Mucosa of rectum (tissue), 2 donors: ENCODE measurements around the gene ULBP1.
A peak's percentile ranks its signal among the peaks of the same experiment; 100 is the strongest.
"Not testable (repeated sequence)": the region's sequence is repeated elsewhere in the genome, so short reads cannot be mapped to it uniquely, and the experiment has no call there.

Source experiments
- H3K27ac ChIP-seq, 2 donors: one replicate each; pipeline ENCODE4 v1.7.0; 2013; ENCODE audit warnings: inconsistent platforms in 2 of 2, low read depth in 2 of 2, low read length in 2 of 2
- H3K27me3 ChIP-seq, 2 donors: one replicate each; pipeline ENCODE4 v1.7.0; 2013; ENCODE audit warnings: low read length in 2 of 2; ENCODE audit not compliant: control insufficient read depth in 2 of 2, insufficient read depth in 2 of 2
- H3K36me3 ChIP-seq, 2 donors: one replicate each; pipeline ENCODE4 v1.7.0; 2013; ENCODE audit warnings: low read length in 2 of 2; ENCODE audit not compliant: control insufficient read depth in 2 of 2, insufficient read depth in 2 of 2
- H3K4me1 ChIP-seq, 2 donors: one replicate each; pipeline ENCODE4 v1.7.0; 2013; ENCODE audit warnings: low read length in 2 of 2, mild to moderate bottlenecking in 1 of 2; ENCODE audit not compliant: control insufficient read depth in 2 of 2, insufficient read depth in 2 of 2
- H3K4me3 ChIP-seq, 2 donors: one replicate each; pipeline ENCODE4 v1.7.0; 2013; ENCODE audit warnings: low read length in 2 of 2
- H3K9ac ChIP-seq, 2 donors: one replicate each; pipeline ENCODE4 v1.7.0; 2013; ENCODE audit warnings: low read length in 2 of 2, low read depth in 1 of 2, mild to moderate bottlenecking in 1 of 2
- H3K9me3 ChIP-seq, 2 donors: one replicate each; pipeline ENCODE4 v1.7.0; 2013; ENCODE audit warnings: low read length in 2 of 2; ENCODE audit not compliant: control insufficient read depth in 2 of 2
- donor health status: healthy.
- donor health status: Normal muscosa, but diverticular disease.

ULBP1 gene

GRCh38 chr6:149933036-149933435 is 30.7 kb upstream of the ULBP1 start:
- Histone ChIP-seq H3K27ac (no peak overlapping the region), H3K4me3 (no peak overlapping the region), H3K4me1 (peaks cover 0 to under 1% of the 10 kb centered on the region in 2 donors), H3K9ac (no peak overlapping the region), H3K27me3 (peaks cover 60 to 68% of the 10 kb centered on the region in 2 donors), H3K9me3 (no peaks in the 10 kb centered on the region), H3K36me3 (no peaks in the 10 kb centered on the region)

GRCh38 chr6:149933461-149933860 is 30.3 kb upstream of the ULBP1 start:
- Histone ChIP-seq H3K4me1 (peaks cover 3 to 5% of the 10 kb centered on the region in 2 donors), H3K9me3 (no peaks in the 10 kb centered on the region), H3K36me3 (no peaks in the 10 kb centered on the region), H3K27me3 (peaks cover 63 to 73% of the 10 kb centered on the region in 2 donors), H3K27ac (no peak overlapping the region), H3K4me3 (no peak overlapping the region), H3K9ac (no peak overlapping the region)

GRCh38 chr6:149934249-149935156 is 29.2 kb upstream of the ULBP1 start:
- no peak overlapping the region for H3K4me3 ChIP-seq
- peaks cover 11 to 12% of the 10 kb centered on the region in 2 donors for H3K4me1 ChIP-seq
- H3K9me3 ChIP-seq = no peaks in the 10 kb centered on the region
- no peak overlapping the region for H3K9ac ChIP-seq
- H3K27me3 ChIP-seq = peaks cover 67 to 76% of the 10 kb centered on the region in 2 donors
- H3K36me3 ChIP-seq = no peaks in the 10 kb centered on the region
- H3K27ac ChIP-seq = no peak overlapping the region

GRCh38 chr6:149935246-149935645 is 28.5 kb upstream of the ULBP1 start:
- Histone ChIP-seq H3K4me3 (no peak overlapping the region), H3K27me3 (peaks cover 67 to 79% of the 10 kb centered on the region in 2 donors), H3K4me1 (peaks cover 11 to 12% of the 10 kb centered on the region in 2 donors), H3K9ac (no peak overlapping the region), H3K27ac (no peak overlapping the region), H3K9me3 (no peaks in the 10 kb centered on the region), H3K36me3 (no peaks in the 10 kb centered on the region)

GRCh38 chr6:149935668-149936067 is 28.1 kb upstream of the ULBP1 start:
- Histone ChIP-seq H3K4me1 (peaks cover 11 to 12% of the 10 kb centered on the region in 2 donors), H3K9ac (no peak overlapping the region), H3K27me3 (peaks cover 72 to 81% of the 10 kb centered on the region in 2 donors), H3K36me3 (no peaks in the 10 kb centered on the region), H3K27ac (no peak overlapping the region), H3K4me3 (no peak overlapping the region), H3K9me3 (no peaks in the 10 kb centered on the region)

- Histone ChIP-seq H3K36me3 (no peaks in the 10 kb centered on the region), H3K9me3 (no peaks in the 10 kb centered on the region), H3K4me3 (no peak overlapping the region), H3K9ac (no peak overlapping the region), H3K27me3 (peaks cover 72 to 78% of the 10 kb centered on the region in 2 donors), H3K4me1 (peaks cover 14 to 16% of the 10 kb centered on the region in 2 donors), H3K27ac (no peak overlapping the region)
Measured at GRCh38 chr6:149936743-149937142, 27.0 kb upstream of the ULBP1 start.

- H3K27ac ChIP-seq, H3K9ac ChIP-seq, H3K36me3 ChIP-seq, H3K9me3 ChIP-seq: not testable (repeated sequence)
- H3K4me1 ChIP-seq = peaks cover 14 to 22% of the 10 kb centered on the region in 2 donors
- peaks cover 73 to 84% of the 10 kb centered on the region in 2 donors for H3K27me3 ChIP-seq
- H3K4me3 ChIP-seq = peak overlapping the region; percentile 59 to 63
Measured at GRCh38 chr6:149938013-149938570, 25.7 kb upstream of the ULBP1 start.

- Histone ChIP-seq H3K27ac (no peak overlapping the region), H3K4me3 (peak overlapping the region; percentile 59 to 63), H3K4me1 (peaks cover 14 to 22% of the 10 kb centered on the region in 2 donors), H3K9ac (peak overlapping the region in 1 of 2 donors; percentile 15), H3K27me3 (peaks cover 72 to 77% of the 10 kb centered on the region in 2 donors), H3K9me3 (no peaks in the 10 kb centered on the region), H3K36me3 (no peaks in the 10 kb centered on the region)
Measured at GRCh38 chr6:149938571-149939355, 25.0 kb upstream of the ULBP1 start.

GRCh38 chr6:149939356-149939648 is 24.4 kb upstream of the ULBP1 start:
- H3K27me3 ChIP-seq = peaks cover 71 to 74% of the 10 kb centered on the region in 2 donors
- no peaks in the 10 kb centered on the region for H3K36me3 ChIP-seq
- H3K9ac ChIP-seq = no peak overlapping the region
- H3K27ac ChIP-seq = no peak overlapping the region
- H3K9me3 ChIP-seq = no peaks in the 10 kb centered on the region
- peaks cover 14 to 22% of the 10 kb centered on the region in 2 donors for H3K4me1 ChIP-seq
- H3K4me3 ChIP-seq = no peak overlapping the region
